Activated CD8-positive, alpha-beta memory T cell treated with anti-CD3 and anti-CD28 coated beads, Interleukin-2, amount 10 ng/mL, durations not matched to agents 7 days and 5 days (primary cell): ENCODE data around the gene FAM135A. TPM values are rescaled to one million over a fixed set of nuclear protein-coding genes. Genes with fewer than 3 reads are reported as not detected.
"Not testable (repeated sequence)": the region's sequence is repeated elsewhere in the genome, so short reads cannot be mapped to it uniquely, and the experiment has no call there.

Experiments
- ATAC-seq: fragments of 150-1000 bp; cut with Tn5 transposase; one replicate; pipeline ENCODE4 v1.10.0; 2021; ENCODE audit warnings: moderate library complexity
- CTCF ChIA-PET: fragments of 350-600 bp; sonication (Branson Sonifier 250); formaldehyde crosslinking; loops from one replicate; lab custom pipeline; 2021; ENCODE audit warnings: antibody characterized with exemption; lab: Charles Lee
- DNase-seq: peaks from one replicate; pipeline ENCODE4 v3.0.0-alpha.2; 2020
- H3K27ac Mint-ChIP-seq: one replicate; pipeline ENCODE4 v1.8.0; 2021; ENCODE audit warnings: mild to moderate bottlenecking, mixed read lengths
- H3K27me3 Mint-ChIP-seq: one replicate; pipeline ENCODE4 v1.8.0; 2021; ENCODE audit warnings: mixed read lengths
- H3K36me3 Mint-ChIP-seq: one replicate; pipeline ENCODE4 v1.8.0; 2021; ENCODE audit warnings: mild to moderate bottlenecking, mixed read lengths
- H3K4me1 Mint-ChIP-seq: one replicate; pipeline ENCODE4 v1.8.0; 2021; ENCODE audit warnings: mixed read lengths
- H3K4me3 Mint-ChIP-seq: one replicate; pipeline ENCODE4 v1.8.0; 2021; ENCODE audit warnings: mild to moderate bottlenecking, moderate library complexity, mixed read lengths
- H3K9me3 Mint-ChIP-seq: one replicate; pipeline ENCODE4 v1.8.0; 2022; ENCODE audit warnings: low read depth, mixed read lengths
- total RNA-seq, 2 experiments: library from RNA; stranded (reverse); gene quantifications; one replicate each; pipeline ENCODE4 v1.2.3, GENCODE V29; 2021

The FAM135A gene
- total RNA-seq, 2 experiments from 2014 or later: 9.7 to 10.2 TPM

GRCh38 chr6:70547313-70547712, 134.0 kb downstream of the FAM135A start:
- H3K4me3 Mint-ChIP-seq: no peak overlapping the region
- no peak for DNase-seq
- no peaks in the 10 kb centered on the region for H3K4me1 Mint-ChIP-seq
- CTCF ChIA-PET: interaction anchor here (1.1 to 3.7 kb wide), 5 partner anchors 27 to 408 kb away, joined by 3 to 27 read pairs (median 3); no protein-coding TSS in a partner anchor
- no peaks in the 10 kb centered on the region for H3K36me3 Mint-ChIP-seq
- H3K27me3 Mint-ChIP-seq: no peaks in the 10 kb centered on the region
- no peaks in the 10 kb centered on the region for H3K9me3 Mint-ChIP-seq
- ATAC-seq: no peak
- H3K27ac Mint-ChIP-seq: no peak overlapping the region

GRCh38 chr6:70547905-70548304, 134.6 kb downstream of the FAM135A start:
- ATAC-seq (no peak), DNase-seq (no peak)
- H3K9me3 Mint-ChIP-seq: no peaks in the 10 kb centered on the region
- no peaks in the 10 kb centered on the region for H3K36me3 Mint-ChIP-seq
- H3K4me3 Mint-ChIP-seq: no peak overlapping the region
- CTCF ChIA-PET: interaction anchor here (0.6 to 1.2 kb wide), 3 partner anchors 17 to 141 kb away, joined by 3 read pairs; no protein-coding TSS in a partner anchor
- H3K27ac Mint-ChIP-seq: no peak overlapping the region
- no peaks in the 10 kb centered on the region for H3K4me1 Mint-ChIP-seq
- no peaks in the 10 kb centered on the region for H3K27me3 Mint-ChIP-seq

GRCh38 chr6:70549327-70549726, 136.0 kb downstream of the FAM135A start:
- no peak overlapping the region for H3K4me3 Mint-ChIP-seq
- no peaks in the 10 kb centered on the region for H3K4me1 Mint-ChIP-seq
- H3K9me3 Mint-ChIP-seq: no peaks in the 10 kb centered on the region
- H3K36me3 Mint-ChIP-seq: no peaks in the 10 kb centered on the region
- CTCF ChIA-PET: no interaction called here
- ATAC-seq (no peak), DNase-seq (no peak)
- no peaks in the 10 kb centered on the region for H3K27me3 Mint-ChIP-seq
- no peak overlapping the region for H3K27ac Mint-ChIP-seq

GRCh38 chr6:70551566-70551965, 138.3 kb downstream of the FAM135A start:
- no peaks in the 10 kb centered on the region for H3K36me3 Mint-ChIP-seq
- CTCF ChIA-PET: interaction anchor here (1.3 kb wide), 1 partner anchor 27 kb away, joined by 3 read pairs; no protein-coding TSS in a partner anchor
- H3K4me3 Mint-ChIP-seq: no peak overlapping the region
- no peaks in the 10 kb centered on the region for H3K27me3 Mint-ChIP-seq
- no peaks in the 10 kb centered on the region for H3K4me1 Mint-ChIP-seq
- no peak overlapping the region for H3K27ac Mint-ChIP-seq
- no peaks in the 10 kb centered on the region for H3K9me3 Mint-ChIP-seq
- ATAC-seq (no peak), DNase-seq (no peak)

GRCh38 chr6:70552286-70552940, 139.1 kb downstream of the FAM135A start:
- H3K27ac Mint-ChIP-seq, H3K4me3 Mint-ChIP-seq, ATAC-seq, H3K4me1 Mint-ChIP-seq, H3K36me3 Mint-ChIP-seq, H3K27me3 Mint-ChIP-seq, CTCF ChIA-PET, DNase-seq, H3K9me3 Mint-ChIP-seq: not testable (repeated sequence)

GRCh38 chr6:70552974-70553373, 139.7 kb downstream of the FAM135A start:
- Mint-ChIP-seq H3K4me3 (no peak overlapping the region), H3K36me3 (no peaks in the 10 kb centered on the region), H3K9me3 (no peaks in the 10 kb centered on the region), H3K4me1 (peaks cover 5% of the 10 kb centered on the region), H3K27me3 (no peaks in the 10 kb centered on the region), H3K27ac (no peak overlapping the region)
- no peak for ATAC-seq
- no peak for DNase-seq
- CTCF ChIA-PET: no interaction called here

GRCh38 chr6:70557998-70558397, 144.7 kb downstream of the FAM135A start:
- Mint-ChIP-seq H3K4me1 (peaks cover 10% of the 10 kb centered on the region), H3K27ac (no peak overlapping the region), H3K27me3 (no peaks in the 10 kb centered on the region), H3K9me3 (no peaks in the 10 kb centered on the region), H3K36me3 (no peaks in the 10 kb centered on the region), H3K4me3 (no peak overlapping the region)
- no peak for DNase-seq
- CTCF ChIA-PET: interaction anchor here (1.5 kb wide), 1 partner anchor 145 kb away, joined by 5 read pairs; the partner anchor contains the start of gene FAM135A
- ATAC-seq: peak; percentile 42

GRCh38 chr6:70562401-70562800, 149.1 kb downstream of the FAM135A start:
- not testable (repeated sequence) for H3K4me3 Mint-ChIP-seq, H3K27me3 Mint-ChIP-seq, H3K36me3 Mint-ChIP-seq, ATAC-seq, DNase-seq, H3K9me3 Mint-ChIP-seq, H3K27ac Mint-ChIP-seq
- CTCF ChIA-PET: interaction anchor here (1.7 kb wide), 1 partner anchor 125 kb away, joined by 3 read pairs; no protein-coding TSS in a partner anchor
- H3K4me1 Mint-ChIP-seq: peaks cover 16% of the 10 kb centered on the region

- CTCF ChIA-PET: interaction anchor here (1.7 kb wide), 1 partner anchor 123 kb away, joined by 3 read pairs; no protein-coding TSS in a partner anchor
These were observed 150.2 kb downstream of the FAM135A start for GRCh38 chr6:70563530-70563929.

GRCh38 chr6:70566751-70567382, 153.6 kb downstream of the FAM135A start, which contains the start of gene SDHAF4:
Gene SDHAF4 (plus strand): TSS chr6:70566930. CDS start chr6:70566941, 11 bp downstream.
- Mint-ChIP-seq H3K9me3 (no peaks in the 10 kb centered on the region), H3K27me3 (no peaks in the 10 kb centered on the region), H3K27ac (peak within 1 kb of the TSS; percentile 83), H3K4me3 (peak within 1 kb of the TSS; percentile 81), H3K4me1 (peaks cover 17% of the 10 kb centered on the region), H3K36me3 (peaks cover 14% of the 10 kb centered on the region)
- ATAC-seq (peak; percentile 100), DNase-seq (peak; percentile 95)
- CTCF ChIA-PET: interaction anchor here (3.3 kb wide), 1 partner anchor 120 kb away, joined by 16 read pairs; no protein-coding TSS in a partner anchor

More at GRCh38 chr6:70563530-70563929, 150.2 kb downstream of the FAM135A start:
- DNase-seq (no peak), ATAC-seq (no peak)
- Mint-ChIP-seq H3K9me3 (no peaks in the 10 kb centered on the region), H3K27me3 (no peaks in the 10 kb centered on the region), H3K27ac (no peak overlapping the region), H3K36me3 (peaks cover 3% of the 10 kb centered on the region), H3K4me3 (no peak overlapping the region), H3K4me1 (peaks cover 13% of the 10 kb centered on the region)

- H3K27ac Mint-ChIP-seq: no peak overlapping the region
- peaks cover 14% of the 10 kb centered on the region for H3K36me3 Mint-ChIP-seq
- H3K9me3 Mint-ChIP-seq: no peaks in the 10 kb centered on the region
- ATAC-seq (no peak), DNase-seq (no peak)
- CTCF ChIA-PET: no interaction called here
- H3K27me3 Mint-ChIP-seq: no peaks in the 10 kb centered on the region
- peaks cover 3% of the 10 kb centered on the region for H3K4me1 Mint-ChIP-seq
- no peak overlapping the region for H3K4me3 Mint-ChIP-seq
These were observed 161.3 kb downstream of the FAM135A start for GRCh38 chr6:70574643-70575042.

GRCh38 chr6:70575899-70576495, 162.7 kb downstream of the FAM135A start:
- ATAC-seq (no peak), DNase-seq (no peak)
- Mint-ChIP-seq H3K4me3 (no peak overlapping the region), H3K36me3 (peaks cover 11% of the 10 kb centered on the region), H3K27ac (no peak overlapping the region), H3K27me3 (no peaks in the 10 kb centered on the region), H3K4me1 (no peaks in the 10 kb centered on the region), H3K9me3 (no peaks in the 10 kb centered on the region)
- CTCF ChIA-PET: interaction anchor here (1.0 kb wide), 1 partner anchor 111 kb away, joined by 3 read pairs; no protein-coding TSS in a partner anchor

GRCh38 chr6:70586114-70586513, 172.8 kb downstream of the FAM135A start:
- Mint-ChIP-seq H3K36me3 (peaks cover 36% of the 10 kb centered on the region), H3K27me3 (no peaks in the 10 kb centered on the region), H3K4me1 (peaks cover 6% of the 10 kb centered on the region), H3K27ac (no peak overlapping the region), H3K9me3 (no peaks in the 10 kb centered on the region), H3K4me3 (no peak overlapping the region)
- DNase-seq: no peak
- CTCF ChIA-PET: no interaction called here
- ATAC-seq: no peak
